HK-2 (cell line): Measurements from ENCODE around the gene FAM78B.

ENCODE experiments used
- DNase-seq: peaks from one replicate; pipeline ENCODE4 v3.0.0-alpha.2; 2018; ENCODE audit not compliant: unreplicated experiment

The FAM78B gene, protein sequence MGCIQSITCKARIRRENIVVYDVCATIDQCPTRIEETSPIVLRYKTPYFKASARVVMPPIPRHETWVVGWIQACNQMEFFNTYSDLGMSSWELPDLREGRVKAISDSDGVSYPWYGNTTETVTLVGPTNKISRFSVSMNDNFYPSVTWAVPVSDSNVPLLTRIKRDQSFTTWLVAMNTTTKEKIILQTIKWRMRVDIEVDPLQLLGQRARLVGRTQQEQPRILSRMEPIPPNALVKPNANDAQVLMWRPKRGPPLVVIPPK

GRCh38 chr1:166166698-166167571 is at the start of gene FAM78B:
Gene FAM78B, minus strand, starts transcription at chr1:166167001. Its CDS starts 753 bp downstream, at chr1:166166248.
- peak; percentile 71 for DNase-seq

GRCh38 chr1:166202546-166202945 is 35.7 kb upstream of the FAM78B start:
- no peak for DNase-seq

DNA sequence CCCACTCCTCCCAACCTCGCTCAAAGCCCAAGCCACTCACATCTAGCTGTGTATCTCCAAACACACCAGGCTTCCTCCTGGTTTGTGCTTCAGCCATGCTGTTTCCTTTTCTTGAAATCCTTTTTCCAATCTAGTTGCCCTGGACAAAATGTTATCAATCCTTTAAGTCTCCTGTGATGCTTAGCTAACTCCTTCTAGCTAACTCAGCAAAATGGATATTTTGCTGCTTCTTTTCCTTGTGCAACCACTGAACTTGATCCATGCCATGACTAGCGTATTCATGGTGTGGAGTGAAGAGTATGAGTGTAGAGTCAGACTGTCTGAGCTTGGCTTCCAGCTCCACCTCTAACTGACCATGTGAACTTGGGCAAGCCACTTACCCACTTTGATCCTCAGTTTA is 33.9 kb upstream of the FAM78B start:
- no peak for DNase-seq

GRCh38 chr1:166197597-166197996 is 30.8 kb upstream of the FAM78B start:
- DNase-seq: no peak

DNA sequence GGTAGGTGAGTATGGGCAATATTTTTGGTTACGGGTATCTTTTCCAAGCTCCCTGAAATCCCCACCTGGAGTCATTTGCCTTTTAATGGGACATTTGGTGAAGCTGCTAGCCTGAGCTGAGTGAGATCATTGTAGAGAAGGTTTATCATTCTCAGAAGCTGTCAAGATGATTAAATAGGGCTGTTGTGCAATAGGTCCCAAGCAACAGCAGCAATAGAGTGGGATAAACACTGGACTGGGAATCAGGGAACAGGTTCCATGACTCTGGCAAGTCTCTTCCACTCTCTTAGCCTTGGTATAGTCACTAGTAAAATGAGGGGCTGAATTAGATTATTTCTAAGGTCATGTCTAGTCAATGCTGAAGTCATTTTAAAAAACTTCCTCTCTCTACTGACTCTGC is 30.3 kb upstream of the FAM78B start:
- no peak for DNase-seq

DNA sequence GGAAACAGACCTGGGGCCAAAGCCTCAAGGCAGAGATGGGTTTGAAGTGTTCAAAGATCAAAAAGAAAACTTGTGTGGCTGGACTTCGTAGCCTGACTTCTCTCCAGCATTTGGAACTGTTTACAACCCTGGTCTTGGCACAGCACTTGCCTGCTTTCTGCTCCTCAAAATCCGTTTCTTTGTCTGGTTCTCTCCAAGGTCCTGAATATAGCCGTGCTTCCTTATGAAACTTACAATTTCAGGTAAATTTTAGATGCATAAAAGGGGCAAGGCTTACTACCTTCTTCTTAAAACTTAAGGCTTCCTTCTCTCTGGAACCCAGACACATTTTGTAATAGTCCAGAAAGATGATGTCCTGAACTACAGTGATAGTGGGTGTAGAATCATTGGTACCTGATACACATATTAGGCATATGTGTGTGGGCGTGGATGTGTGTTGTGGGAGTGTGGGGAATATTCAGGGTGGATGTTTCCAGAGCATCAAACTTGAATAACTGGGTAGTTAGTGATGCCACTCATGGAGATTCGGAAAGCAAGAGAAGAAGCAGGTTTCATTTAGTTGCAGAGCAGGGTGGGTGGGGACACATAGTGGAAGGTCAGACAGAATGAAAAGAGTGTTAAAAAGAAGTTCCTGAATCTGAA is 26.4 kb upstream of the FAM78B start:
- no peak for DNase-seq

DNA sequence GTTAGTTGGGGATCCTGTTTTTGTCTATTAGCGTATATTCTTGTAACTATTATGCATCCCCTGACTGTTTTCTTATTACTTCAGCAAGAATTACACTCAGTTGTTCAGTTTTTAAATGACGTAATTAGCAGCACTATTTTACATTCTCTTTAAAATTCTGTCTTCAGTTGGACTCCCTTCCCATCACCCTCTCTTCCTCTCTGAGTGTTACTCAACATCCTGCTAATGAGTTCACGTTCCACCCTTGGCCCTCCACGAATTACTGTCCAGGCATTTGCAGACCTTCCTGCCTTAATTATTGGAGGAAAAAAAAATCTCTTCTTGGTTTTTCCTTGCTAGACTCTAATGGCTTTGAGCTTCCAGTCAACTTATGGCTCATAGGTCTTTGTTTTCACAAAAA is 23.6 kb upstream of the FAM78B start:
- no peak for DNase-seq

DNA sequence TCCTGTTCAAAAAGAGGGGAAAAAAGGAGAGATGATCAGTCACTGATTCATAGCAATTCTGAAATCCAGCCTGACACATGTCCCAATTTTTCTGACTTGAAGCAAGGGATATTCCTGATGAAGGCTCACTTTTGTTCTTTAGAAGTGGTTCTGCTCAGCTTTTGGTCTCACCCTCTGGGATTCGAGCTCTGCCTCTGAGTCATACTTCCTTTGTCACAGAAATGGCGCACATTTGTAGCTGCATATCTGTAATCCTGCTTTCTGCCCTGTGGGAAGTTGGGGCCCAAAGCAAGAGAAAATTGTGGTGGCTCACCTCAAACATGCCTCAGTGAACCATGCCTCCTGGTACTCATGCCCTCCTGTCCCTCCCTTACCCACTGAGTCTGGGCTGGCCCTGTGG is 22.3 kb upstream of the FAM78B start:
- DNase-seq: no peak

GRCh38 chr1:166185526-166185925 is 18.7 kb upstream of the FAM78B start:
- DNase-seq: no peak

- peak; percentile 15 for DNase-seq
Measured at GRCh38 chr1:166184897-166185296, 18.1 kb upstream of the FAM78B start.

DNA sequence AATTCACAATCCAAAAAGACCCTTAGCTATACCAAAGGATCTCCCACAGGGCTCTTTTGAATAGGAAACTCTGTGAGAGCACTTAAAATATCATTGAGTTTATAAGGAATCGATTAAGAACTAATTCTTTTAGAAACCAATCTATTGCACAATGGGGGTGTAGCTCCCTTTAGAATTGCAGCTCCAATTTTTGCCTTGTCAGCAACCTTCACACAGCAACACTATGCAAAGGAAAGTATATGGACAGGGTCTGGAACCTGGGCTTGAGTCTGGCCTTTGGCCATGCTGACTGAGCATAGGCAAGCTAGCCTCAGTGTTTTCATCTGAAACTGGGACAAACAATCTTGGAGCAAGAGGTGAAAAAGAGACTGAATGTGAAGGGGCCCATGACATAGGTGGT is 17.2 kb upstream of the FAM78B start:
- no peak for DNase-seq

DNA sequence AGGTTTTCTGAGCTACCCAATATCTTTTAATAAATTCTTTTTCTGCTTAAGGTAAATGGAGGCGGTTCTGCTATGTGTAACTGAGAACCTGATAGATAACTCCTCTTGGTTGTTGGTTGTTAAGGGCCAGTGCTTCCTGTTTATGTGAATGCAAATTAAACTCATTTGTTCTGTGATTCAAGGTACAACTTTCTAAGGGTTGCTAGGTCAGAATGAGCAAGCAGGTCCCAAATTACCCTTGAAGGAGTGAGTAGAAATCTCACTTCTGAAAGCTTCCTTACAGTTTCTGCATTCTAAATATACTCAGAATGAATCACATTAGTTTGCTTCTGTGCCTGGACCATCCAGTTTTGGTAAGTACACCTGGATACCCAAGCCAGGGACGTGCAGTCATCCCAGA is 15.5 kb upstream of the FAM78B start:
- DNase-seq: no peak

DNA sequence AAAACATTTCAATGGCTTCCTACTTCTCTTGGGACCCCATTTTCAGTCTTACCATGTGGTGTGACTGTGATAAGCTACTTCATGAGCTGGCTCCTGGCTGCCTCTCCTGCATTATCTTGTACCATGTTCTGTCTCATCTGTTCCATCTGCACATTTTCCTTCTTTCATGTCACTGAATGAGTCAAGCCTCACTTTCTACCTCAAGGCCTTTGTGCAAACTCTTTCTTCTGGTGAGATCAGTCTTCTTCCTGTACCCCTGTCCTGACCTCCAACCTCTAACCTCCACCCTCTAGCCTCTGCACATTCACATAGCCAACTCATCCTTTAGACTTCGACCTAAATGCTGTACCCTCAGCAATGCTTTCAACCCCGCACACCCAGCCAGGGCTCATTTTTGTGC is 9.6 kb upstream of the FAM78B start:
- no peak for DNase-seq

GRCh38 chr1:166175032-166175431 is 8.2 kb upstream of the FAM78B start:
- DNase-seq: no peak

DNA sequence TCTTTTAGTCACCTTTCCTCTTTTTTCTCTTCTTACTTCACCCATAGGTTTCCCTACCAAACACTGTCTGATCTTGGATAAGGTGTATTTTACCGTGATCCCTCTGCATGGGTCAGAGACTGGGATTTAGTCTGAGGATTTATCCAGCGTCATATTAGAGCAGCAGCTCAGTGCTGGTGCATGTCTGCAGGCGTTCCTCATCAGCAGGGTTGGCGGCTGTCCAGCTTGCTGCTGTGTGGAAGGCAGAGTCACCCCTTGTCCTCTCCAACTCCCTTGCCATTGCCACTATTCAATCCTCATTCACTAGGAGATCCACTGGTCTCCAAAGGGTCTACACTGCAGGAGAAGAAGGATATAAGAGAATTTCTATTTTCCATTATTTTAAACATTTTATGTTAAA is 7.3 kb upstream of the FAM78B start:
- no peak for DNase-seq

- no peak for DNase-seq
Measured at GRCh38 chr1:166172106-166172505, 5.3 kb upstream of the FAM78B start.

DNA sequence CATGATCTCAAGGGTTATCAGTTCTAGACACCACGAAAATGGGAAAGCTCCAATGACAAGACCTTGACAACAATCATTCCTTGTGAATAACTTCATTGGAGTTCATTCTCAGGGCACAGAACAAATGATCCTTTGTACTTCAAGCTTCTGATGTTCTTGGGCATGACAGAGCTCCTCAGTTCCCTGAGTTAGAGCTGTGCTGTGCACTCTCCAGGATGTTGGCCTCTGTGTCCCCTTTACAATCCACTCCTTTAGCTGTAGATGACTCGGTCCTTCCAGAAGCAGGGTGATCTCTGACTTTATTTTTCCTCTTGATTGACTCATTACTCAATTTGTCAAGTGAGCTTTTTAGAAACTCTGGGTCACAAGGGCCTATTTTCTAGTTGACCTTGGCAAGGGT is 3.9 kb upstream of the FAM78B start:
- DNase-seq: no peak

GRCh38 chr1:166170075-166170474 is 3.3 kb upstream of the FAM78B start:
- DNase-seq: no peak

GRCh38 chr1:166169182-166169581 is 2.4 kb upstream of the FAM78B start:
- DNase-seq: no peak

DNA sequence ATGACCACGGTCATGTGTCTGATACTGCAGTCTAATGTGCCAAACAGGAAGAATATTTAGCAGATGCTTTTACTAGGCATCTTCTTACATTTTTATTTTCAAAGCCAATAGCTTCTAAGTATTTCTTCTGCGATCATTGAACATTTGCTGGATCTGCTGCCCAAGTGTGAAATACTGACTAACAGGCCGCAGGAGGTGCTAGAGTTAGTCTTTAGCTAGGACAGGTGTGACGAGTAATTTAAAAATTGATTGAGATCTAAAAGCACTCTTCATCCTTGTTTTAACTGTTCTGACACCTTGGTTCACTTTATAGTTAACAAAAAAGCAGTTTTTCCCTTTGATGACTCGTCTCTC is 748 bp upstream of the FAM78B start:
- no peak for DNase-seq

DNA sequence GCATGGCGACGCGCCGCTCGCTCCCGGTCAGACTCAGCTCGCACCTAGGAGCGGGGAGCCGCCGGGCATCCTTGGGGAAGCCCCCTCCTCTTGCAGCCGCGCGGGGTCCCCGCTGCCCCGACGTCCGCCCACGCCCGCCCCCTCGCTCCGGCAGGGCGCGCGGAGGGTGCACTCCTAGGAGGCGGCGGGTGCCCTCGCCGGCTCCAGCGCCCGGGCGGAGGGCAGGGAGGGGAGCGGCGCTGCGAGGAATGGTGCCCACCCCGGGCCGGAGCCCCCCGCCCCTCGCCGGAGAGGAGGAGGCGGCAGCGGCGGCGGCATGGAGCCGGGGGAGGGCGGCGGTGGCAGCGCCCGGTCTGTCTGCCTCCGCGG is 488 bp downstream of the FAM78B start:
- DNase-seq: no peak

- no peak for DNase-seq
Measured at GRCh38 chr1:166165661-166166328, 1.0 kb downstream of the FAM78B start.
